Smooth muscle cell (in vitro differentiated cells): ENCODE data around the gene BTRC. TPM values are rescaled to one million over a fixed set of nuclear protein-coding genes. Genes with fewer than 3 reads are reported as not detected.

Experiments used
- DNase-seq: peaks from one replicate; lab custom pipeline; 2025; ENCODE audit not compliant: unreplicated experiment; lab: John Stamatoyannopoulos, UW
- H2AFZ ChIP-seq: fragments of 200-600 bp; sonication (generic); 2 replicates; pipeline ENCODE4 v1.6.0; 2016; ENCODE audit warnings: antibody characterized with exemption, low read depth, mild to moderate bottlenecking
- H3F3A ChIP-seq: fragments of 200-600 bp; sonication (generic); 2 replicates; pipeline ENCODE4 v1.6.0; 2017; ENCODE audit warnings: antibody characterized with exemption, low read depth
- H3K27ac ChIP-seq: fragments of 200-600 bp; sonication (generic); 2 replicates; pipeline ENCODE4 v1.5.1; 2016; ENCODE audit warnings: low read depth, mild to moderate bottlenecking
- H3K27me3 ChIP-seq: fragments of 200-600 bp; sonication (generic); 2 replicates; pipeline ENCODE4 v1.6.1; 2016; ENCODE audit warnings: low read depth, mild to moderate bottlenecking
- H3K36me3 ChIP-seq: fragments of 200-600 bp; sonication (generic); 2 replicates; pipeline ENCODE4 v1.5.1; 2016; ENCODE audit warnings: low read depth
- H3K4me1 ChIP-seq: fragments of 200-600 bp; sonication (generic); 2 replicates; pipeline ENCODE4 v1.5.1; 2016; ENCODE audit warnings: low read depth
- H3K4me2 ChIP-seq: fragments of 200-600 bp; sonication (generic); 2 replicates; pipeline ENCODE4 v1.6.0; 2016; ENCODE audit warnings: mild to moderate bottlenecking
- H3K4me3 ChIP-seq: fragments of 200-600 bp; sonication (generic); 2 replicates; pipeline ENCODE4 v1.5.1; 2016; ENCODE audit warnings: mild to moderate bottlenecking
- H3K79me2 ChIP-seq: fragments of 200-600 bp; sonication (generic); 2 replicates; pipeline ENCODE4 v1.6.0; 2016; ENCODE audit warnings: low read depth, mild to moderate bottlenecking
- H3K9ac ChIP-seq: fragments of 200-600 bp; sonication (generic); 2 replicates; pipeline ENCODE4 v1.6.0; 2016; ENCODE audit warnings: low read depth
- H3K9me3 ChIP-seq: fragments of 200-600 bp; sonication (generic); replicated peaks from 2 replicates; pipeline ENCODE4 v1.5.1; 2016; ENCODE audit warnings: low read depth
- H4K20me1 ChIP-seq: fragments of 200-600 bp; sonication (generic); 2 replicates; pipeline ENCODE4 v1.6.0; 2016; ENCODE audit warnings: low read depth
- CTCF ChIP-seq: fragments of 200-600 bp; sonication (generic); IDR thresholded peaks from 2 replicates; pipeline ENCODE4 v1.5.1; 2017; ENCODE audit warnings: borderline replicate concordance, mild to moderate bottlenecking, antibody characterized with exemption; ENCODE audit not compliant: insufficient read depth, poor library complexity, severe bottlenecking
- WGBS: methylation state at CpG from one replicate; pipeline ENCODE4 v1.1.7; 2016; ENCODE audit warnings: low lambda C conversion rate; 5-methylcytosine and 5-hydroxymethylcytosine counted together
- polyA plus RNA-seq: library from polyadenylated mRNA; unstranded; fragments of >200 nt; fragmentation: Nextera tagmentation; extraction: Ambion mirVana; gene quantifications from 2 replicates; pipeline ENCODE4 v1.2.1, GENCODE V29; 2016
- total RNA-seq: library from RNA; depleted of rRNA; stranded (reverse); fragments of >200 nt; gene quantifications from 2 replicates; pipeline ENCODE4 v1.2.3, GENCODE V29; 2014

Gene BTRC
- total and polyA plus RNA-seq, 2 experiments from 2014 or later = 9.6 to 16.8 TPM

- DNase-seq = no peak
- Histone ChIP-seq H3K4me1 (no peaks in the 10 kb centered on the region), H3K9me3 (no peaks in the 10 kb centered on the region), H3K4me2 (no peak overlapping the region), H3K27ac (no peak overlapping the region), H3K9ac (no peak overlapping the region), H3K79me2 (no peaks in the 10 kb centered on the region), H3F3A (no peaks in the 10 kb centered on the region), H4K20me1 (no peaks in the 10 kb centered on the region), H3K4me3 (no peak overlapping the region), H3K27me3 (no peaks in the 10 kb centered on the region), H3K36me3 (no peaks in the 10 kb centered on the region), H2AFZ (no peak overlapping the region)
- TF ChIP-seq CTCF = no peak
- 100% methylated on average over 2 of the region's 2 CpGs for WGBS
Observed at GRCh38 chr10:101550965-101551364, 197.0 kb downstream of the BTRC start.

- WGBS = 97% methylated on average over 3 of the region's 3 CpGs
- Histone ChIP-seq H3K79me2 (no peaks in the 10 kb centered on the region), H3K4me1 (no peaks in the 10 kb centered on the region), H3K27ac (no peak overlapping the region), H4K20me1 (no peaks in the 10 kb centered on the region), H2AFZ (no peak overlapping the region), H3F3A (no peaks in the 10 kb centered on the region), H3K27me3 (no peaks in the 10 kb centered on the region), H3K4me3 (no peak overlapping the region), H3K4me2 (no peak overlapping the region), H3K9ac (no peak overlapping the region), H3K9me3 (no peaks in the 10 kb centered on the region), H3K36me3 (no peaks in the 10 kb centered on the region)
- no peak for TF ChIP-seq CTCF
- no peak for DNase-seq
Observed at GRCh38 chr10:101552442-101552841, 198.5 kb downstream of the BTRC start.

- Histone ChIP-seq H4K20me1 (no peaks in the 10 kb centered on the region), H2AFZ (no peak overlapping the region), H3K4me3 (no peak overlapping the region), H3K9me3 (no peaks in the 10 kb centered on the region), H3K27ac (no peak overlapping the region), H3K79me2 (no peaks in the 10 kb centered on the region), H3K4me2 (no peak overlapping the region), H3K4me1 (no peaks in the 10 kb centered on the region), H3K27me3 (no peaks in the 10 kb centered on the region), H3K9ac (no peak overlapping the region), H3K36me3 (no peaks in the 10 kb centered on the region), H3F3A (no peaks in the 10 kb centered on the region)
- no peak for TF ChIP-seq CTCF
- DNase-seq = no peak
- 100% methylated on average over 2 of the region's 2 CpGs for WGBS
Observed at GRCh38 chr10:101557541-101557940, 203.6 kb downstream of the BTRC start.

- no peak overlapping the region for H2AFZ ChIP-seq
- H3K9ac ChIP-seq = no peak overlapping the region
- DNase-seq = no peak
- no peaks in the 10 kb centered on the region for H3K27me3 ChIP-seq
- WGBS = 76% methylated on average over 2 of the region's 2 CpGs
- no peak overlapping the region for H3K4me2 ChIP-seq
- no peaks in the 10 kb centered on the region for H3K4me1 ChIP-seq
- H3K9me3 ChIP-seq = no peaks in the 10 kb centered on the region
- no peaks in the 10 kb centered on the region for H4K20me1 ChIP-seq
- TF ChIP-seq CTCF = no peak
- H3K36me3 ChIP-seq = no peaks in the 10 kb centered on the region
- H3K79me2 ChIP-seq = no peaks in the 10 kb centered on the region
- H3K27ac ChIP-seq = no peak overlapping the region
- H3K4me3 ChIP-seq = no peak overlapping the region
- no peaks in the 10 kb centered on the region for H3F3A ChIP-seq
Observed at GRCh38 chr10:101558204-101558603, 204.2 kb downstream of the BTRC start.
